Inflammatory macrophage treated with lipopolysaccharide for 4 hours (primary cell): Measurements from ENCODE around the gene HCN3.
"Not testable (repeated sequence)": the region's sequence is repeated elsewhere in the genome, so short reads cannot be mapped to it uniquely, and the experiment has no call there.

Experiments
- DNase-seq: peaks from one replicate; pipeline ENCODE4 v3.0.0-alpha.2; 2020

HCN3 gene

GRCh38 chr1:155285631-155286044, 8.4 kb downstream of the HCN3 start:
- DNase-seq = no peak

- no peak for DNase-seq
These were observed 9.3 kb downstream of the HCN3 start for GRCh38 chr1:155286544-155286943.

- no peak for DNase-seq
These were observed 10.8 kb downstream of the HCN3 start for GRCh38 chr1:155287987-155288543.

GRCh38 chr1:155291006-155291405, 13.7 kb downstream of the HCN3 start:
- not testable (repeated sequence) for DNase-seq

- DNase-seq = no peak
These were observed 16.0 kb downstream of the HCN3 start for GRCh38 chr1:155293086-155293749.

GRCh38 chr1:155294520-155295182, 17.4 kb downstream of the HCN3 start:
- no peak for DNase-seq

GRCh38 chr1:155295183-155295941, 18.1 kb downstream of the HCN3 start:
- DNase-seq = no peak

GRCh38 chr1:155295942-155296267, 18.6 kb downstream of the HCN3 start:
- DNase-seq = no peak

- no peak for DNase-seq
These were observed 19.4 kb downstream of the HCN3 start for GRCh38 chr1:155296661-155297060.

GRCh38 chr1:155297384-155297783, 20.1 kb downstream of the HCN3 start:
- no peak for DNase-seq

GRCh38 chr1:155300024-155300423, 22.8 kb downstream of the HCN3 start:
- DNase-seq = no peak

- no peak for DNase-seq
These were observed 23.5 kb downstream of the HCN3 start for GRCh38 chr1:155300553-155301329.

GRCh38 chr1:155301342-155301841, 24.1 kb downstream of the HCN3 start, which contains the start of gene PKLR:
PKLR (minus strand) TSS chr1:155301438; CDS start chr1:155301395, 43 bp downstream.
- no peak for DNase-seq

GRCh38 chr1:155304558-155305063, 27.3 kb downstream of the HCN3 start:
- no peak for DNase-seq

GRCh38 chr1:155305881-155306391, 28.7 kb downstream of the HCN3 start:
- no peak for DNase-seq

GRCh38 chr1:155307247-155307740, 30.0 kb downstream of the HCN3 start:
- DNase-seq = peak; percentile 52

- peak; percentile 100 for DNase-seq
These were observed 31.5 kb downstream of the HCN3 start, which contains the start of gene FDPS for GRCh38 chr1:155308493-155309422. FDPS (plus strand) TSS chr1:155308866; CDS start chr1:155309790, 924 bp downstream.

- no peak for DNase-seq
These were observed 32.3 kb downstream of the HCN3 start for GRCh38 chr1:155309423-155310021.

GRCh38 chr1:155313261-155313660, 36.0 kb downstream of the HCN3 start:
- DNase-seq = no peak

GRCh38 chr1:155316922-155317321, 39.7 kb downstream of the HCN3 start:
- DNase-seq = no peak
